Fibroblast of lung (primary cell): ENCODE data around the gene DOLK.

Source experiments
- CTCF ChIP-seq, 2 donors: IDR thresholded peaks in 1 of 2; conservative IDR thresholded peaks in 1 of 2; 1 replicate in 1 of 2; 2 replicates in 1 of 2; pipeline ENCODE4 v1.5.1; 2011 to 2012; ENCODE audit warnings: low read length in 2 of 2, control low read depth in 1 of 2, inconsistent platforms in 1 of 2, low read depth in 1 of 2, mild to moderate bottlenecking in 1 of 2
- EZH2 ChIP-seq: IDR thresholded peaks from 2 replicates; pipeline ENCODE4 v1.5.1; 2012; ENCODE audit warnings: low read length, control low read depth, mild to moderate bottlenecking; ENCODE audit errors: missing control alignments

- TF ChIP-seq CTCF (conservative IDR thresholded peaks at IDR 0.05 in 1 of 2, IDR thresholded peaks at IDR 0.05 in 1 of 2; ENCODE audit: low read depth in 1 of 2, low read length in 2 of 2) (no peak), EZH2 (no peak)
Measured at GRCh38 chr9:128919402-128920089, 27.9 kb downstream of the DOLK start.
